ENCODE results near the gene LRRC47.
A peak's percentile ranks its signal among the peaks of the same experiment; 100 is the strongest.
"Not testable (repeated sequence)": the region's sequence is repeated elsewhere in the genome, so short reads cannot be mapped to it uniquely, and the experiment has no call there.

LRRC47 gene

GRCh38 chr1:3814771-3815561 lies 18.7 kb upstream of the LRRC47 start:
- no peak for DNase-seq

GRCh38 chr1:3814065-3814464 lies 17.8 kb upstream of the LRRC47 start:
- no peak for DNase-seq

- no peak for DNase-seq
Measured at GRCh38 chr1:3811595-3811911, 15.3 kb upstream of the LRRC47 start.

- DNase-seq, result not testable (repeated sequence)
Measured at GRCh38 chr1:3810149-3810761, 14.0 kb upstream of the LRRC47 start.

GRCh38 chr1:3809680-3810079 lies 13.4 kb upstream of the LRRC47 start:
- DNase-seq, result no peak

- no peak for DNase-seq
Measured at GRCh38 chr1:3807769-3808168, 11.5 kb upstream of the LRRC47 start.

- DNase-seq, result no peak
Measured at GRCh38 chr1:3805038-3805437, 8.7 kb upstream of the LRRC47 start.

- not testable (repeated sequence) for DNase-seq
Measured at GRCh38 chr1:3804627-3804944, 8.3 kb upstream of the LRRC47 start.

- peak; percentile 10 for DNase-seq
Measured at GRCh38 chr1:3803905-3804626, 7.8 kb upstream of the LRRC47 start.

- not testable (repeated sequence) for DNase-seq
Measured at GRCh38 chr1:3800795-3801194, 4.5 kb upstream of the LRRC47 start.

- no peak for DNase-seq
Measured at GRCh38 chr1:3799976-3800685, 3.8 kb upstream of the LRRC47 start.

GRCh38 chr1:3795453-3796214 lies 664 bp downstream of the LRRC47 start:
- no peak for DNase-seq

- no peak for DNase-seq
Measured at GRCh38 chr1:3790952-3791351, 5.3 kb downstream of the LRRC47 start.

GRCh38 chr1:3790500-3790923 lies 5.8 kb downstream of the LRRC47 start:
- DNase-seq, result no peak

- no peak for DNase-seq
Measured at GRCh38 chr1:3789421-3790300, 6.6 kb downstream of the LRRC47 start.

GRCh38 chr1:3788756-3789420 lies 7.4 kb downstream of the LRRC47 start:
- DNase-seq, result no peak

GRCh38 chr1:3787745-3788605 lies 8.3 kb downstream of the LRRC47 start:
- no peak for DNase-seq

- DNase-seq, result no peak
Measured at GRCh38 chr1:3787349-3787715, 9.0 kb downstream of the LRRC47 start.

GRCh38 chr1:3786468-3787348 lies 9.6 kb downstream of the LRRC47 start:
- peak; percentile 26 for DNase-seq

All from left hindlimb (tissue), 1 donor.